ENCODE measurements around the gene ZMYND8.

The ZMYND8 gene

DNA sequence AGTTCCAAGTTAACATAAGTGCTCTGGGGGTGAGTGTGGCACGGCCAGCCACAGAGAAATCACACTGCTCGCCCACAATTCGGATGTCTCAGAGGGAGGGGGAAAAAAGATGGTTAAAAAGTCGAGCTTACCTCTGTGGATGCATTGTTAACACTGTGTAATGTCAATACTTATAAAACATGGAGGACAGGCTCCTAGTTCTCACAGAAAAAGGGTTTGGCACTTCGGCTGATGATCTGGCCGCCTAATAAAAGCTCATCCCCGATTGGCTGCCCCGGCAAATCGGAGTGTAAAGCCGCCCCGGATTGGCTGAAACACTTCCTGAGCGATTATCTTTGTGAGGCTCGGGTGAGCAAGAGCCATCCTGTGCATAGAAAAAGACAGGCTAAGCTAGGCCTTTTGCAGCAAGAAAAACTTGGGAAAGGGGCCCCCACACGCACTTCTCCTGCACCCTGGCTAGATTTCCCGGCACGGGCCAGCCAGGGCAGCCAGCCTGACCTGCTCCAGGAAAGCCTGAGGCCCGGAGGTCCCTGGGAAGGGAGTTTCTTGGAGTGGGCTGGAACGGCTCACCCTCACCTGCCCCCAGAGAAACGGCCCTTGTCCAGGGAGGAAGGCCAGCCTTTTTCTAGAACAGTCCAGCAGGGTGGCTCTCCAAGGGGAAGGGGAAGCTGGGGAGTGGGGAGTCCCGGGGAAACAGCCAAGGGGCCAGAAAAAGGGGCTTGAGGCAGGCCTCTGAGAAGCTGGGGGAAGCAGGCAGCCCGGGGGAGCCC lies at the start of gene ZMYND8:
ZMYND8 (minus strand) TSS at position 174 of the 770 bp plus-strand sequence; CDS start at position 145, 29 bp downstream.
- Histone ChIP-seq H2AFZ (ENCODE audit: low read depth, low read length) (peak within 1 kb of the TSS; percentile 88), H3K9me3 (ENCODE audit: insufficient read depth, low read length, severe bottlenecking) (no peaks in the 10 kb centered on the region), H3K79me2 (ENCODE audit: insufficient read depth, low read length) (peaks cover 56% of the 10 kb centered on the region), H3K4me3 (ENCODE audit: low read depth in 1 of 2, low read length in 2 of 2) (peak within 1 kb of the TSS; percentile 38 to 76), H3K4me1 (ENCODE audit: insufficient read depth, low read length) (peaks cover 60% of the 10 kb centered on the region), H3K36me3 (ENCODE audit: insufficient read depth, low read length) (peaks cover 12% of the 10 kb centered on the region), H3K27me3 (ENCODE audit: insufficient read depth, low read length, poor library complexity) (no peaks in the 10 kb centered on the region), H3K4me2 (ENCODE audit: insufficient read depth, low read length) (peak within 1 kb of the TSS; percentile 92), H4K20me1 (ENCODE audit: insufficient read depth, low read length) (peaks cover 9% of the 10 kb centered on the region; the same call in 1 of the 2 replicates), H3K9ac (ENCODE audit: low read depth, low read length) (peak within 1 kb of the TSS; percentile 88), H3K27ac (ENCODE audit: low read length) (peak within 1 kb of the TSS; percentile 98)
- ATAC-seq (ENCODE audit: insufficient read depth, low read depth) (peak; percentile 91), DNase-seq (peak; percentile 99)
- TF ChIP-seq CTCF (IDR thresholded peaks at IDR 0.05; ENCODE audit: borderline replicate concordance, extremely low read depth, low read length, poor library complexity, severe bottlenecking) (no peak), EZH2 (IDR thresholded peaks at IDR 0.05; ENCODE audit: borderline replicate concordance, low read depth, low read length, severe bottlenecking) (no peak)

DNA sequence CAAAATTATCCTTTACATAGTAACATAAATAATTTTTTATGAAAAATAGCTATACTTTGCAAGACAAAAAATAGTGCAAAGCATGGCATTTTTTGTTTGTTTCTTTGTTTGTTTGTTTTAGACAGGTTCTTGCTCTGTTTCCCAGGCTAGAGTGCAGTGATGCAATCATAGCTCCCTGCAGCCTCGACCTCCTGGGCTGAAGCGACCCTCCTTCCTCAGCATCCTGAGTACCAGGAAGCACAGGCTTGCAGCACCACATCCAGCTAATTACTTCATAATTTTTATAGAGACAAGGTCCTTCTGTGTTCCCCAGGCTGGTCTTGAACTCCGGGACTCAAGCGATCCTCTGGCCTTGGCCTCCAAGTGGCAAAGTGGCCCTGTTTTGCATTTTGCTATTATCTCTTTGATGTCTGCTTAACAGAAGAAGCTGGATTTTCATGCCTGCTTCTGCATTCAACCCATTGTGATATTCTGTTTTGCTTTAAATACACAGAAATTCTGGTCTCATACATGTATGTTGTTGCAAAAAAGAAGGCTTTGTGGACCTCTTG lies 49.4 kb upstream of the ZMYND8 start:
- H3K27me3 ChIP-seq (ENCODE audit: insufficient read depth, low read length, poor library complexity): no peaks in the 10 kb centered on the region
- no peaks in the 10 kb centered on the region for H3K36me3 ChIP-seq (ENCODE audit: insufficient read depth, low read length)
- H2AFZ ChIP-seq (ENCODE audit: low read depth, low read length): no peak overlapping the region
- no peak overlapping the region for H3K27ac ChIP-seq (ENCODE audit: low read length)
- no peak for DNase-seq
- no peak for TF ChIP-seq EZH2 (IDR thresholded peaks at IDR 0.05; ENCODE audit: borderline replicate concordance, low read depth, low read length, severe bottlenecking)
- no peak for TF ChIP-seq CTCF (IDR thresholded peaks at IDR 0.05; ENCODE audit: borderline replicate concordance, extremely low read depth, low read length, poor library complexity, severe bottlenecking)
- H3K9ac ChIP-seq (ENCODE audit: low read depth, low read length): no peak overlapping the region
- H3K4me3 ChIP-seq (ENCODE audit: low read depth in 1 of 2, low read length in 2 of 2): no peak overlapping the region
- H3K79me2 ChIP-seq (ENCODE audit: insufficient read depth, low read length): no peaks in the 10 kb centered on the region
- H3K4me2 ChIP-seq (ENCODE audit: insufficient read depth, low read length): no peak overlapping the region
- H3K4me1 ChIP-seq (ENCODE audit: insufficient read depth, low read length): no peaks in the 10 kb centered on the region
- no peaks in the 10 kb centered on the region for H4K20me1 ChIP-seq (ENCODE audit: insufficient read depth, low read length)
- ATAC-seq (ENCODE audit: insufficient read depth, low read depth): no peak
- H3K9me3 ChIP-seq (ENCODE audit: insufficient read depth, low read length, severe bottlenecking): no peaks in the 10 kb centered on the region

- peak; percentile 55; the same call in 1 of the 3 replicates for ATAC-seq (ENCODE audit: insufficient read depth, low read depth)
- Histone ChIP-seq H3K4me3 (ENCODE audit: low read depth in 1 of 2, low read length in 2 of 2) (no peak overlapping the region), H3K79me2 (ENCODE audit: insufficient read depth, low read length) (no peaks in the 10 kb centered on the region)
These were observed 44.2 kb upstream of the ZMYND8 start for GRCh38 chr20:47400685-47401084.

More at GRCh38 chr20:47400685-47401084, 44.2 kb upstream of the ZMYND8 start:
- Histone ChIP-seq H3K27ac (ENCODE audit: low read length) (no peak overlapping the region), H3K27me3 (ENCODE audit: insufficient read depth, low read length, poor library complexity) (no peaks in the 10 kb centered on the region), H3K9ac (ENCODE audit: low read depth, low read length) (no peak overlapping the region), H3K4me1 (ENCODE audit: insufficient read depth, low read length) (no peaks in the 10 kb centered on the region), H3K4me2 (ENCODE audit: insufficient read depth, low read length) (no peak overlapping the region), H2AFZ (ENCODE audit: low read depth, low read length) (no peak overlapping the region), H3K9me3 (ENCODE audit: insufficient read depth, low read length, severe bottlenecking) (no peaks in the 10 kb centered on the region), H4K20me1 (ENCODE audit: insufficient read depth, low read length) (no peaks in the 10 kb centered on the region), H3K36me3 (ENCODE audit: insufficient read depth, low read length) (no peaks in the 10 kb centered on the region)
- peak; percentile 33 for DNase-seq
- TF ChIP-seq CTCF (IDR thresholded peaks at IDR 0.05; ENCODE audit: borderline replicate concordance, extremely low read depth, low read length, poor library complexity, severe bottlenecking): no peak
- no peak for TF ChIP-seq EZH2 (IDR thresholded peaks at IDR 0.05; ENCODE audit: borderline replicate concordance, low read depth, low read length, severe bottlenecking)

Measured in DND-41 (cell line).